DMS114 treated with DMSO at 0.1 percent for 48 hours (cell line): Measurements from ENCODE around the gene PDLIM1.

Source experiments
- DNase-seq: peaks from one replicate; lab custom pipeline; 2025; ENCODE audit not compliant: unreplicated experiment; lab: John Stamatoyannopoulos, UW

Gene PDLIM1, protein sequence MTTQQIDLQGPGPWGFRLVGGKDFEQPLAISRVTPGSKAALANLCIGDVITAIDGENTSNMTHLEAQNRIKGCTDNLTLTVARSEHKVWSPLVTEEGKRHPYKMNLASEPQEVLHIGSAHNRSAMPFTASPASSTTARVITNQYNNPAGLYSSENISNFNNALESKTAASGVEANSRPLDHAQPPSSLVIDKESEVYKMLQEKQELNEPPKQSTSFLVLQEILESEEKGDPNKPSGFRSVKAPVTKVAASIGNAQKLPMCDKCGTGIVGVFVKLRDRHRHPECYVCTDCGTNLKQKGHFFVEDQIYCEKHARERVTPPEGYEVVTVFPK

DNA sequence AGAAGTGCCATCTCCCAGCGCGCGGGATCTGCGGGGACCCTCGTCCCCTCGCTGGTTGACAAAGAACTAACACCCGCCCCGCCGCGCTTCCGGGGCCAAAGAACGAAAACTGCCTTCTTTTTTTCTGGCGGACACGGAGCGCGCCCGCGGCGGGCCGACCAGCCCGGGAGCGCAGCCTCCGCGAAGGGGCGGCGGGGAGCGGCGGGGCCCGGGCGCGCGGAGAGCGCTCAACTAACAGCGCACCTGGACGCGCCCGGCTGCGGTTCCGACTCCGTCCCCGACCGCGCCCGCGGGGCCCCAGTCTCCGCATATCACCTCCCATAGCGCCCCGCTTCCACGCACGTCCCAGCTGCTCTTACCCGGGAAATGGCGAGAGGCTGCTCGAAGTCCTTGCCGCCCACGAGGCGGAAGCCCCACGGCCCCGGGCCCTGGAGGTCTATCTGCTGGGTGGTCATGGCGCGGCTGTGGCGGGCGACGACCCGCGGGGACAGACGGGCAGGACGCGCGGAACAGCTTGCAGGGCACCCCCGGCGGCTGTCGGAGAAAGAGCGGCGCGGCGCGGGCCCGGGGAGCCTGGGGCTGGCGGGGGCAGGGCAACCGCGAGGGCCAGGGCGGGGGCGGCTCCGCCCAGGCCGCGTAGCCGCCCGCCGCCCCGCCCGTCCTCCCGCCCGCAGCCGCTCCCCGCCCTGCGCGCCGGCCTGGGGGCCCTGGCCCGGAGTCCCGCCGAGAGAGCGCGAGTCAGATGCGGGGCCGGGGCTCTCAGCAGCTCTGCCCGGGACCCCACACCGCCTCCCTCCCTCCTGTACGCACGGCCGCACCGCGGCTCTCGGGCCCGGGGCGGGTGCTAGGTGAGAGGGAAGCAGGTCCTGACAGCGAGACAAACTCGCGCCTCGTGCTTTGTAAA lies at the start of gene PDLIM1:
PDLIM1 (minus strand) TSS at position 543 of the 904 bp plus-strand sequence; CDS start at position 455, 88 bp downstream.
- DNase-seq = no peak

DNA sequence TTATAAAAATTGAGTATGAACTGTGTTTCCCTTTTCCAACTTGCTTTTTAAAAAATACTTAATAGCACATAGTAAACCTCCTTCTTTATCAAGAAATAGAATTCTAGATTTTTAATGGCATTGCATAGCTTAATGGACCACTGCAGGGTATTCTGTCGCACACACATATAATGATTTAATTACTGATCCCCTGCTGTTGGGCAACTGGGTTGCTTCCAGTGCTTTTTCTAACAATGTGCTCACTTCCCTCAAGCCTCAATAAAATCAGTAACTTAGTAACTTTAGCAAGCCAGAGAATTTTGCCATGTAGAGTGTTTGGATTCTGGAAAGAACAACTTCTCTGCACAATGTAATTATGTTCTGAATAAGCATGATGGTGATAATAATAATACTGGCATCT lies 49.1 kb upstream of the PDLIM1 start:
- no peak for DNase-seq

- no peak for DNase-seq
Measured at GRCh38 chr10:95337423-95338160, 46.8 kb upstream of the PDLIM1 start.

- DNase-seq = no peak
Measured at GRCh38 chr10:95336702-95337101, 45.9 kb upstream of the PDLIM1 start.

GRCh38 chr10:95335933-95336699 lies 45.3 kb upstream of the PDLIM1 start:
- no peak for DNase-seq

GRCh38 chr10:95334805-95335144 lies 44.0 kb upstream of the PDLIM1 start:
- DNase-seq = no peak

- no peak for DNase-seq
Measured at GRCh38 chr10:95333997-95334804, 43.4 kb upstream of the PDLIM1 start.

DNA sequence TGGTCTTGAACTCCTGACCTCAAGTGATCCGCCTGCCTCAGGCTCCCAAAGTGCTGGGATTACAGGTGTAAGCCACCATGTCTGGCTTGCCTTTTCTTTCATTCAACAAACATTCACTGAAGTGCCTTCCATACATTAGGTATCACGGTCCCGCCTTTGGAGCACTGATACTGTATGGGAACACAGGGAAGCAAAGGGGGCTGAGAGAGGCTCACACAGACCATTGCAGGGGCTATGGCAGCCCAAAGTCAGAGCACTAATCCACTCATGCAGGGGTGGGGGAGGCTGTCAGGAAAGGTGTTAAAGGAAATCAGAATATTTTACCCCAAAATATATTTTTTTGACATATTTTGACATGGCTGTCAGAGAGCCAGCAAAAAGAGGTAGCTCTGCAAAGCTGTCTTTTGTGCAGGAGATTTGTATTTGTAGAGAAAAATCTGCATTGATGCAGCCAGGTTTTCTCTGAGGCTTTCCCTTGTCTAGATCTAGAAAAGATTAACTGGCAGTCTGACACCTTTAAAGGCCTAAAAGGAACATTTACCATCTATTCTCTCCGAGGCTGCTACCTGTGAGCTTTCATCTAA lies 42.0 kb upstream of the PDLIM1 start:
- DNase-seq = no peak

DNA sequence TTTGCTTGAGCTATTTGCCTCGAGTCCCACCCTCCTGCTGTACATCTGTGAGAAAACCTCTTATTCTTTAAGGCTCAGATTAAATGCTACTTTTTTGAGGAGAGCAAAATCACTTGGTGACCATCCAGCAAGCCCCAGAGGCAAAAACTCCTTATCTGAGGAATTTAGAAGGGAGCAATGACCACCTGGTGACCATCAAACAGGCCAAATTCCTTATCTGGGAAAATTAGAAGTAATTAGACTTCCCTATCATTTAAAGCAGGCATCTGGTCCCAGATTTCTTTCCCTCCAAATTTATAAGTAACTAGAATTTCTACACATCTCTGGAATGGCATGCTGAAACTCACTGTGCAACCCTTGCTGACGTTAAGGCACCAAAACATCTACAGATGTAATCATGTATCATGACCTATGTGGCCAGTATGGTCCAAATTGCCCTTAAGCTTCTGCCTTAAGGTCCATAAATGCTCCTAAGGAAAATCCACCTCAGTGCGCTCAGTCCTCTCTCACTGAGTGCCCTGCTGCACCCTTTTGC lies 40.9 kb upstream of the PDLIM1 start:
- DNase-seq = no peak

DNA sequence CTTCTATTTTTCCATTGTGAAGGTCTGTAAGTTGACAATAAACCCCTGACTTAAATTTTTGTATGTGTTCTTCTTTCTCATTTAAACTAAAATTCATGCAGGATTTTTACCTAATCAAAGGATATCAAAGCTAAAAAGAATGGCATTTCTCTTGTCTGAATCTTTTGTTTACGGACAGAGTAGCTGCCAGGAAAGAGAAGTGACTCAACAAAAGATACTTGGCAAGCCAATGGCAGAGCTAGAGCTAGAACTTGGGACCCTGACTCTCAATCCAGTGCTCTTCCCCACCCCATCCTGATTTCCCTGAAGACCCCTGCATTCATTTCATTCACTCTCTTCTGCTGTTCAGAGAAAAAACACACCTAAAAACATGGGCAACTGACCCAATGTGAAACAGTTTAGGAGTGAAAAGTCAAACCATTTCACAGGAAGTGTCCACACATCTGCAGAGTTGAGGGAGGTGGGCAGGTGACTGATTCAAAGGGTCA lies 40.2 kb upstream of the PDLIM1 start:
- no peak for DNase-seq

- no peak for DNase-seq
Measured at GRCh38 chr10:95329296-95329695, 38.5 kb upstream of the PDLIM1 start.

GRCh38 chr10:95328013-95328412 lies 37.2 kb upstream of the PDLIM1 start:
- no peak for DNase-seq

DNA sequence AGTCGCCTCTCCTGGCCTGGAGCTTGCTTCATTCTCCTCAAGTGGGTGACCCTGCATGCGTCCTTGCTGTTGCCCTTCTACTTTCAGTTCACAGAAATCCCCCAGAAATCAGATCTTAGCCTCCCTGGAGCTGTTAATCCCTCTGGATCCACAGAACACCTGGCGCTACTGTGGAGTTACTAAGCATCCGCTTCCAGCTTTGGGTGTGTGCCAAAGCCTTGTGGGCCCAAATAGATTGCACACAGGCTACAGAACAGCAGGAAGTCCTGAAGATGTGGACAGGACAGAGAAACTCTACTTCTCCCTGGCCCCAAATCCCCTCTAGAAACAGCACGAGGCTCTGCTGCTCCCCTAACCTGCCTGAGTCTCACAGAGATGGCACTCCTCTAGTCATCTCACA lies 36.6 kb upstream of the PDLIM1 start:
- DNase-seq = no peak

- no peak for DNase-seq
Measured at GRCh38 chr10:95326396-95326795, 35.6 kb upstream of the PDLIM1 start.

GRCh38 chr10:95325863-95326262 lies 35.1 kb upstream of the PDLIM1 start:
- no peak for DNase-seq

- no peak for DNase-seq
Measured at GRCh38 chr10:95324436-95325268, 33.8 kb upstream of the PDLIM1 start.

GRCh38 chr10:95321554-95322301 lies 30.9 kb upstream of the PDLIM1 start:
- DNase-seq = no peak

DNA sequence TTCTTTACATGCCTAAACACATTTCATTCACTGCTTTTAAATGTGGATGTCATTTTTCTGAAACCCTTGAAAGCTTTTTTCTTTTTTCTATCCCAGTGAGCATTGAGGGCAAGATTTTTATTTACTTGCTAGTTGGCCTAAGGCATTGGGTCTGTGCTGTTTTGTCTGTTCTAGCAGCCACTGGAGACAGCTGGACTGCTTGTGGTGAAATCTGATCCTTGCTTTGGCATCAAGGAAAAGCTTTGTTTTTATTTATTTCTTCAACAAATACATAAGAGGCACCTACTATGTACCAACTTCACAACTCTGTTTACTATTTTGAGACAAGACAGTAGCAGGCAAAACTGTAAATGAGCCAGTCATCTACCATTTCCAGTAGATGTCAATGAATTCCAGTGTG lies 28.4 kb upstream of the PDLIM1 start:
- no peak for DNase-seq
